SU-DHL-6 (cell line): ENCODE results near the gene PPP1R11.

ENCODE experiments used
- H2AFZ ChIP-seq: fragments of 200-600 bp; sonication (generic); 2 replicates; pipeline ENCODE4 v1.6.1; 2014; ENCODE audit warnings: low read depth, mild to moderate bottlenecking, moderate library complexity, mixed read lengths, antibody characterized with exemption, low read length; ENCODE audit not compliant: severe bottlenecking
- H3F3A ChIP-seq: fragments of 200-600 bp; shearing (Covaris generic); 2 replicates; pipeline ENCODE4 v1.6.0; 2016; ENCODE audit warnings: antibody characterized with exemption, mild to moderate bottlenecking; ENCODE audit not compliant: insufficient read depth
- H3K27ac ChIP-seq: fragments of 200-600 bp; sonication (generic); 2 replicates; pipeline ENCODE4 v1.5.1; 2016; ENCODE audit warnings: low read depth, mild to moderate bottlenecking, low read length, moderate library complexity, mixed read lengths
- H3K27me3 ChIP-seq: fragments of 200-600 bp; sonication (generic), shearing (Covaris generic); 2 replicates; pipeline ENCODE4 v1.6.0; 2014; ENCODE audit warnings: mild to moderate bottlenecking, low read length
- H3K36me3 ChIP-seq: fragments of 200-600 bp; sonication (generic); 2 replicates; pipeline ENCODE4 v1.6.1; 2014; ENCODE audit warnings: mild to moderate bottlenecking, low read length, mixed read lengths
- H3K4me2 ChIP-seq: fragments of 300-600, 200-600 bp; shearing (Covaris generic), sonication (generic); 2 replicates; pipeline ENCODE4 v1.6.0; 2014; ENCODE audit warnings: low read length, low read depth, mild to moderate bottlenecking; ENCODE audit not compliant: poor library complexity, severe bottlenecking
- H3K4me3 ChIP-seq: fragments of 200-600 bp; sonication (generic); 2 replicates; pipeline ENCODE4 v1.5.1; 2014; ENCODE audit warnings: antibody characterized with exemption, low read length, mild to moderate bottlenecking, mixed read lengths; ENCODE audit not compliant: insufficient read depth, poor library complexity, severe bottlenecking
- H3K79me2 ChIP-seq: fragments of 200-600 bp; sonication (generic); 2 replicates; pipeline ENCODE4 v1.6.1; 2014; ENCODE audit warnings: mild to moderate bottlenecking, low read length, moderate library complexity; ENCODE audit not compliant: insufficient read depth
- H3K9ac ChIP-seq: fragments of 200-600 bp; sonication (generic); 2 replicates; pipeline ENCODE4 v1.7.0; 2014; ENCODE audit warnings: mild to moderate bottlenecking, low read length
- H3K9me2 ChIP-seq: fragments of 200-600 bp; sonication (generic); replicated peaks from 2 replicates; pipeline ENCODE4 v1.6.1; 2014; ENCODE audit warnings: low read length; ENCODE audit not compliant: insufficient read depth
- H3K9me3 ChIP-seq: fragments of 200-600 bp; sonication (generic); 2 replicates; pipeline ENCODE4 v1.6.1; 2014; ENCODE audit warnings: low read length, mixed read lengths; ENCODE audit not compliant: insufficient read depth
- H4K20me1 ChIP-seq: fragments of 200-600 bp; sonication (generic); 2 replicates; pipeline ENCODE4 v1.6.1; 2014; ENCODE audit warnings: low read depth, mild to moderate bottlenecking, antibody characterized with exemption, low read length, moderate library complexity, mixed read lengths
- CTCF ChIP-seq: fragments of 200-600 bp; sonication (generic); IDR thresholded peaks from one replicate; pipeline ENCODE4 v1.5.1; 2017; ENCODE audit warnings: antibody characterized with exemption, mild to moderate bottlenecking, low read length, moderate library complexity; ENCODE audit not compliant: insufficient read depth, poor library complexity, severe bottlenecking
- EZH2phosphoT487 ChIP-seq: fragments of 200-600 bp; sonication (generic), shearing (Covaris generic); conservative IDR thresholded peaks from 2 replicates; pipeline ENCODE4 v1.6.1; 2018; ENCODE audit warnings: mild to moderate bottlenecking, antibody characterized with exemption, low read length, moderate library complexity, mixed read lengths

PPP1R11 gene

GRCh38 chr6:30071081-30071818 is 4.3 kb downstream of the PPP1R11 start:
- Histone ChIP-seq H3K4me3 (no peak overlapping the region), H3K4me2 (no peak overlapping the region), H3K27me3 (no peaks in the 10 kb centered on the region), H3F3A (peaks cover 4% of the 10 kb centered on the region), H3K9ac (no peak overlapping the region), H4K20me1 (no peaks in the 10 kb centered on the region), H3K9me2 (no peaks in the 10 kb centered on the region), H3K9me3 (no peaks in the 10 kb centered on the region), H3K36me3 (no peaks in the 10 kb centered on the region), H2AFZ (no peak overlapping the region), H3K79me2 (peaks cover 15% of the 10 kb centered on the region), H3K27ac (no peak overlapping the region)
- no peak for TF ChIP-seq CTCF
- no peak for TF ChIP-seq EZH2phosphoT487

- Histone ChIP-seq H4K20me1 (no peaks in the 10 kb centered on the region), H3F3A (no peaks in the 10 kb centered on the region)
Observed at GRCh38 chr6:30071858-30072257, 4.9 kb downstream of the PPP1R11 start.

GRCh38 chr6:30073489-30074235 is 6.7 kb downstream of the PPP1R11 start:
- Histone ChIP-seq H3K9ac (no peak overlapping the region), H3K27me3 (0 out of 2 replicates have a peak, but pooled peaks cover 3% of the 10 kb centered on the region), H4K20me1 (no peaks in the 10 kb centered on the region), H3K27ac (no peak overlapping the region), H3K4me3 (no peak overlapping the region), H3K9me3 (no peaks in the 10 kb centered on the region), H2AFZ (no peak overlapping the region), H3K4me2 (no peak overlapping the region), H3F3A (no peaks in the 10 kb centered on the region), H3K79me2 (0 out of 2 replicates have a peak, but pooled peaks cover under 1% of the 10 kb centered on the region), H3K9me2 (no peaks in the 10 kb centered on the region), H3K36me3 (no peaks in the 10 kb centered on the region)
- TF ChIP-seq CTCF: no peak
- TF ChIP-seq EZH2phosphoT487: no peak

More at GRCh38 chr6:30071858-30072257, 4.9 kb downstream of the PPP1R11 start:
- no peaks in the 10 kb centered on the region for H3K9me2 ChIP-seq
- H3K9me3 ChIP-seq: no peaks in the 10 kb centered on the region
- H2AFZ ChIP-seq: no peak overlapping the region
- peaks cover 15% of the 10 kb centered on the region for H3K79me2 ChIP-seq
- no peak overlapping the region for H3K27ac ChIP-seq
- H3K4me3 ChIP-seq: no peak overlapping the region
- TF ChIP-seq EZH2phosphoT487: no peak
- no peak for TF ChIP-seq CTCF
- H3K36me3 ChIP-seq: no peaks in the 10 kb centered on the region
- 0 out of 2 replicates have a peak, but pooled peaks cover 3% of the 10 kb centered on the region for H3K27me3 ChIP-seq
- no peak overlapping the region for H3K4me2 ChIP-seq
- H3K9ac ChIP-seq: no peak overlapping the region
